H9 (cell line): ENCODE data around the gene DNER. TPM values are rescaled to one million over a fixed set of nuclear protein-coding genes. Genes with fewer than 3 reads are reported as not detected.

Experiments used
- DNase-seq: peaks from one replicate; pipeline ENCODE4 v3.0.0-alpha.2; 2017
- H2AFZ ChIP-seq: one replicate; pipeline ENCODE4 v1.6.1; 2013; ENCODE audit warnings: mild to moderate bottlenecking, low read length, control low read depth, moderate library complexity
- H2AK5ac ChIP-seq: 2 replicates; pipeline ENCODE4 v1.6.1; 2013; ENCODE audit warnings: low read length, control low read depth, mixed read lengths; ENCODE audit not compliant: insufficient read length
- H2BK120ac ChIP-seq: one replicate; pipeline ENCODE4 v1.6.1; 2013; ENCODE audit warnings: low read depth, mild to moderate bottlenecking, low read length, control low read depth, inconsistent platforms; ENCODE audit not compliant: poor library complexity, severe bottlenecking
- H2BK12ac ChIP-seq: 2 replicates; pipeline ENCODE4 v1.6.1; 2013; ENCODE audit warnings: low read length, control low read depth, mixed read lengths, low read depth; ENCODE audit not compliant: insufficient read length
- H2BK15ac ChIP-seq: 2 replicates; pipeline ENCODE4 v1.6.1; 2013; ENCODE audit warnings: low read depth, low read length, control low read depth
- H2BK20ac ChIP-seq: one replicate; pipeline ENCODE4 v1.6.1; 2013; ENCODE audit warnings: low read depth, mild to moderate bottlenecking, low read length, control low read depth, inconsistent platforms; ENCODE audit not compliant: poor library complexity, severe bottlenecking
- H2BK5ac ChIP-seq: 2 replicates; pipeline ENCODE4 v1.6.1; 2013; ENCODE audit warnings: low read length, control low read depth, mixed read lengths; ENCODE audit not compliant: insufficient read length
- H3K14ac ChIP-seq: 2 replicates; pipeline ENCODE4 v1.6.1; 2013; ENCODE audit warnings: low read length, control low read depth; ENCODE audit not compliant: insufficient read depth
- H3K18ac ChIP-seq: 2 replicates; pipeline ENCODE4 v1.6.1; 2013; ENCODE audit warnings: low read depth, mild to moderate bottlenecking, mixed read lengths, low read length, control low read depth; ENCODE audit not compliant: insufficient read length
- H3K23ac ChIP-seq: 2 replicates; pipeline ENCODE4 v1.6.1; 2013; ENCODE audit warnings: low read length, control low read depth, mixed read lengths, low read depth; ENCODE audit not compliant: insufficient read length
- H3K23me2 ChIP-seq: 2 replicates; pipeline ENCODE4 v1.6.1; 2013; ENCODE audit warnings: low read depth, mild to moderate bottlenecking, mixed read lengths, low read length, control low read depth; ENCODE audit not compliant: insufficient read length, poor library complexity, severe bottlenecking
- H3K27ac ChIP-seq: 2 replicates; pipeline ENCODE4 v1.5.1; 2013; ENCODE audit warnings: low read length, control low read depth, mixed read lengths, low read depth; ENCODE audit not compliant: insufficient read length
- H3K27me3 ChIP-seq: 2 replicates; pipeline ENCODE4 v1.6.1; 2013; ENCODE audit warnings: low read length, control low read depth, inconsistent platforms; ENCODE audit not compliant: insufficient read depth
- H3K4ac ChIP-seq: 2 replicates; pipeline ENCODE4 v1.6.1; 2013; ENCODE audit warnings: low read depth, mild to moderate bottlenecking, control low read depth, inconsistent platforms, low read length, moderate library complexity
- H3K4me1 ChIP-seq: 2 replicates; pipeline ENCODE4 v1.6.1; 2013; ENCODE audit warnings: low read length, control low read depth, inconsistent platforms; ENCODE audit not compliant: insufficient read depth
- H3K4me2 ChIP-seq: 2 replicates; pipeline ENCODE4 v1.6.1; 2013; ENCODE audit warnings: low read length, control low read depth, mixed read lengths; ENCODE audit not compliant: insufficient read length, insufficient read depth
- H3K56ac ChIP-seq: 2 replicates; pipeline ENCODE4 v1.6.1; 2013; ENCODE audit warnings: low read depth, mild to moderate bottlenecking, mixed read lengths, low read length, control low read depth; ENCODE audit not compliant: insufficient read length
- H3K79me1 ChIP-seq: 2 replicates; pipeline ENCODE4 v1.6.1; 2013; ENCODE audit warnings: low read depth, mild to moderate bottlenecking, moderate library complexity, low read length, control low read depth, inconsistent platforms; ENCODE audit not compliant: insufficient read depth, poor library complexity, severe bottlenecking
- H3K79me2 ChIP-seq: 2 replicates; pipeline ENCODE4 v1.6.1; 2013; ENCODE audit warnings: low read length, control low read depth, inconsistent platforms; ENCODE audit not compliant: insufficient read depth
- H3K9ac ChIP-seq: 2 replicates; pipeline ENCODE4 v1.6.1; 2013; ENCODE audit warnings: low read length, control low read depth, mixed read lengths; ENCODE audit not compliant: insufficient read length; ENCODE audit errors: extremely low read depth
- H3K9me3 ChIP-seq: one replicate; pipeline ENCODE4 v1.6.1; 2013; ENCODE audit warnings: low read depth, low read length, inconsistent platforms; ENCODE audit not compliant: control insufficient read depth
- H3T11ph ChIP-seq: one replicate; pipeline ENCODE4 v1.6.1; 2013; ENCODE audit warnings: mild to moderate bottlenecking, low read length, control low read depth, inconsistent platforms
- H4K20me1 ChIP-seq: one replicate; pipeline ENCODE4 v1.6.1; 2013; ENCODE audit not compliant: control insufficient read depth, insufficient read length, insufficient read depth
- H4K5ac ChIP-seq: 2 replicates; pipeline ENCODE4 v1.6.1; 2013; ENCODE audit warnings: low read depth, mild to moderate bottlenecking, mixed read lengths, low read length, control low read depth; ENCODE audit not compliant: insufficient read length
- H4K8ac ChIP-seq: replicated peaks from 2 replicates; pipeline ENCODE4 v1.6.1; 2013; ENCODE audit warnings: low read length, control low read depth, mixed read lengths, low read depth; ENCODE audit not compliant: insufficient read length
- H4K91ac ChIP-seq: 2 replicates; pipeline ENCODE4 v1.6.1; 2013; ENCODE audit warnings: low read depth, mild to moderate bottlenecking, moderate library complexity, mixed read lengths, low read length, control low read depth; ENCODE audit not compliant: insufficient read length
- H3K27ac Mint-ChIP-seq, 3 experiments: 2 replicates in 2 of 3; 3 replicates in 1 of 3; pipeline ENCODE4 v1.8.0; 2020 to 2021; ENCODE audit warnings: mixed read lengths in 3 of 3, mild to moderate bottlenecking in 1 of 3, moderate library complexity in 1 of 3
- H3K27me3 Mint-ChIP-seq: 2 replicates; pipeline ENCODE4 v1.8.0; 2021; ENCODE audit warnings: low read depth, mild to moderate bottlenecking, moderate library complexity, mixed read lengths
- H3K36me3 Mint-ChIP-seq, 3 experiments: 2 replicates in 2 of 3; 3 replicates in 1 of 3; pipeline ENCODE4 v1.8.0; 2020 to 2021; ENCODE audit warnings: low read depth in 3 of 3, mixed read lengths in 3 of 3; ENCODE audit not compliant: insufficient read depth in 1 of 3
- H3K4me1 Mint-ChIP-seq, 2 experiments: 2 replicates each; pipeline ENCODE4 v1.8.0; 2020; ENCODE audit warnings: mixed read lengths in 2 of 2
- H3K4me3 Mint-ChIP-seq, 2 experiments: 2 replicates in 1 of 2; 3 replicates in 1 of 2; pipeline ENCODE4 v1.8.0; 2020 to 2021; ENCODE audit warnings: mild to moderate bottlenecking in 2 of 2, mixed read lengths in 2 of 2, moderate library complexity in 1 of 2
- H3K9me3 Mint-ChIP-seq, 2 experiments: 2 replicates in 1 of 2; 3 replicates in 1 of 2; pipeline ENCODE4 v1.8.0; 2020; ENCODE audit warnings: mild to moderate bottlenecking in 2 of 2, mixed read lengths in 2 of 2, moderate library complexity in 1 of 2
- WGBS: extraction: QIAGEN DNeasy Blood & Tissue Kit; methylation state at CpG from one replicate; pipeline ENCODE4 v1.1.7; 2013; ENCODE audit warnings: missing lambda C conversion rate, low lambda C conversion rate, mixed read lengths; ENCODE audit not compliant: insufficient read length; ENCODE audit errors: extremely low coverage; 5-methylcytosine and 5-hydroxymethylcytosine counted together
- total RNA-seq: library from RNA; stranded (reverse); gene quantifications from 2 replicates; pipeline ENCODE4 v1.2.1, GENCODE V29; 2021
- TF ChIP-seq, protein P1 (sequence below): fragments of 200-600 bp; sonication (generic); conservative IDR thresholded peaks from 3 replicates; pipeline ENCODE4 v1.8.0; 2021; ENCODE audit warnings: antibody characterized with exemption, mild to moderate bottlenecking

DNER gene
- total RNA-seq, 1 experiment from 2014 or later = 1.0 TPM

DNA sequence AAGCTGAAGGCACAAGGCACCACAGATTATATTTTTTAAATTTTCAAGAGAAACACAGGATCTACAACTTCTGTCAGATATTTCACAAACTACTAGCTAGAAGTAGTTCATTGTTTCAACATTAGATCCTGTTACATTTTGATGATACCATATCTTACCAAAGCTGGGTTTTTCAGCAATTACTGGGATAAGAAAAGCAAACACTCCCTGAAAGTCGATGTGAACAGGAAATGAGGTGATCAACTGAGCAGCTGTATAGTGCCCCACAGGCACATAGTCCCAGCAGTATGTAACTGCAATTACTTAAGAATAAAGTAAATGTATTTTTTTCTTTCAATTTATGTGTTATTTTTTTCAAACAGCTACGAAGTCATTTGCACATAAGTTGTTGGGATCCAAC, 103.5 kb downstream of the DNER start:
- no peaks in the 10 kb centered on the region for H3K36me3 Mint-ChIP-seq
- no peak overlapping the region for H2BK12ac ChIP-seq
- no peak overlapping the region for H2BK5ac ChIP-seq
- H3K18ac ChIP-seq = no peak overlapping the region
- H2BK120ac ChIP-seq = no peak overlapping the region
- H3K27ac ChIP-seq = no peak overlapping the region
- H3K23me2 ChIP-seq = no peaks in the 10 kb centered on the region
- no peaks in the 10 kb centered on the region for H4K20me1 ChIP-seq
- no peak overlapping the region for H3K4ac ChIP-seq
- no peaks in the 10 kb centered on the region for H3K4me1 ChIP-seq
- no peaks in the 10 kb centered on the region for H3K9me3 ChIP-seq
- WGBS = no CpG with 5 or more reads among the region's 2 CpGs
- H2AFZ ChIP-seq = no peak overlapping the region
- no peak overlapping the region for H4K8ac ChIP-seq
- no peak overlapping the region for H3K56ac ChIP-seq
- no peaks in the 10 kb centered on the region for H3K79me1 ChIP-seq
- no peak overlapping the region for H2AK5ac ChIP-seq
- H4K91ac ChIP-seq = no peak overlapping the region
- TF ChIP-seq, protein P1, sequence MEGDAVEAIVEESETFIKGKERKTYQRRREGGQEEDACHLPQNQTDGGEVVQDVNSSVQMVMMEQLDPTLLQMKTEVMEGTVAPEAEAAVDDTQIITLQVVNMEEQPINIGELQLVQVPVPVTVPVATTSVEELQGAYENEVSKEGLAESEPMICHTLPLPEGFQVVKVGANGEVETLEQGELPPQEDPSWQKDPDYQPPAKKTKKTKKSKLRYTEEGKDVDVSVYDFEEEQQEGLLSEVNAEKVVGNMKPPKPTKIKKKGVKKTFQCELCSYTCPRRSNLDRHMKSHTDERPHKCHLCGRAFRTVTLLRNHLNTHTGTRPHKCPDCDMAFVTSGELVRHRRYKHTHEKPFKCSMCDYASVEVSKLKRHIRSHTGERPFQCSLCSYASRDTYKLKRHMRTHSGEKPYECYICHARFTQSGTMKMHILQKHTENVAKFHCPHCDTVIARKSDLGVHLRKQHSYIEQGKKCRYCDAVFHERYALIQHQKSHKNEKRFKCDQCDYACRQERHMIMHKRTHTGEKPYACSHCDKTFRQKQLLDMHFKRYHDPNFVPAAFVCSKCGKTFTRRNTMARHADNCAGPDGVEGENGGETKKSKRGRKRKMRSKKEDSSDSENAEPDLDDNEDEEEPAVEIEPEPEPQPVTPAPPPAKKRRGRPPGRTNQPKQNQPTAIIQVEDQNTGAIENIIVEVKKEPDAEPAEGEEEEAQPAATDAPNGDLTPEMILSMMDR = no peak
- no peak overlapping the region for H2BK20ac ChIP-seq
- H3K14ac ChIP-seq = no peak overlapping the region
- no peaks in the 10 kb centered on the region for H3K27me3 Mint-ChIP-seq
- H3T11ph ChIP-seq = no peak overlapping the region
- H3K9me3 Mint-ChIP-seq = no peaks in the 10 kb centered on the region
- no peak overlapping the region for H3K27ac Mint-ChIP-seq
- H3K79me2 ChIP-seq = no peaks in the 10 kb centered on the region
- no peak overlapping the region for H2BK15ac ChIP-seq
- H3K23ac ChIP-seq = no peak overlapping the region
- no peak overlapping the region for H3K9ac ChIP-seq
- no peak overlapping the region for H3K4me2 ChIP-seq
- H4K5ac ChIP-seq = no peak overlapping the region
- no peaks in the 10 kb centered on the region for H3K4me1 Mint-ChIP-seq
- no peak for DNase-seq
- no peaks in the 10 kb centered on the region for H3K27me3 ChIP-seq
- H3K4me3 Mint-ChIP-seq = no peak overlapping the region
